Neural cell (in vitro differentiated cells): ENCODE measurements around the gene THRB. TPM values are rescaled to one million over a fixed set of nuclear protein-coding genes. Genes with fewer than 3 reads are reported as not detected.

Source experiments
- H2AFZ ChIP-seq: fragments of 200-600, 300-800 bp; sonication (generic), shearing (Covaris generic); 2 replicates; pipeline ENCODE4 v1.6.0; 2014; ENCODE audit warnings: low read depth, mild to moderate bottlenecking, antibody characterized with exemption, low read length, moderate library complexity
- H3F3A ChIP-seq: fragments of 200-600 bp; shearing (Covaris generic); 2 replicates; pipeline ENCODE4 v1.6.1; 2016; ENCODE audit warnings: mild to moderate bottlenecking, moderate library complexity, mixed read lengths, antibody characterized with exemption, low read length; ENCODE audit not compliant: insufficient read depth, poor library complexity, severe bottlenecking
- H3K27ac ChIP-seq: fragments of 200-600, 300-800 bp; sonication (generic), shearing (Covaris generic); 2 replicates; pipeline ENCODE4 v1.5.1; 2014; ENCODE audit warnings: mild to moderate bottlenecking, low read length, moderate library complexity
- H3K27me3 ChIP-seq: fragments of 300-800, 200-600 bp; sonication (generic), shearing (Covaris generic); 2 replicates; pipeline ENCODE4 v1.6.0; 2014; ENCODE audit warnings: mild to moderate bottlenecking, low read depth, low read length, moderate library complexity; ENCODE audit not compliant: insufficient read depth
- H3K36me3 ChIP-seq: fragments of 300-800, 200-600 bp; sonication (generic), shearing (Covaris generic); 2 replicates; pipeline ENCODE4 v1.5.1; 2014; ENCODE audit warnings: mild to moderate bottlenecking, antibody characterized with exemption, low read length, moderate library complexity; ENCODE audit not compliant: insufficient read depth
- H3K4me2 ChIP-seq: fragments of 300-800, 200-600 bp; sonication (generic), shearing (Covaris generic); 2 replicates; pipeline ENCODE4 v1.6.0; 2014; ENCODE audit warnings: mild to moderate bottlenecking, low read length
- H3K4me3 ChIP-seq: fragments of 300-800, 200-600 bp; sonication (generic), shearing (Covaris generic); 2 replicates; pipeline ENCODE4 v1.5.1; 2014; ENCODE audit warnings: mild to moderate bottlenecking, low read length, moderate library complexity
- H3K79me2 ChIP-seq: fragments of 200-600 bp; shearing (Covaris generic); replicated peaks from 2 replicates; pipeline ENCODE4 v1.6.0; 2014; ENCODE audit warnings: mild to moderate bottlenecking, low read length, moderate library complexity; ENCODE audit not compliant: insufficient read depth
- H3K9ac ChIP-seq: fragments of 300-800, 200-600 bp; sonication (generic), shearing (Covaris generic); 2 replicates; pipeline ENCODE4 v1.6.1; 2016; ENCODE audit warnings: mild to moderate bottlenecking, low read length, mixed read lengths
- H3K9me2 ChIP-seq: fragments of 200-600 bp; shearing (Covaris generic); 2 replicates; pipeline ENCODE4 v1.6.1; 2016; ENCODE audit warnings: mild to moderate bottlenecking, low read length, mixed read lengths; ENCODE audit not compliant: insufficient read depth
- H3K9me3 ChIP-seq: fragments of 200-600, 300-800 bp; sonication (generic), shearing (Covaris generic); 2 replicates; pipeline ENCODE4 v1.6.1; 2016; ENCODE audit warnings: mild to moderate bottlenecking, mixed run types, low read length, moderate library complexity, mixed read lengths
- H4K20me1 ChIP-seq: fragments of 200-600 bp; shearing (Covaris generic); 2 replicates; pipeline ENCODE4 v1.6.1; 2016; ENCODE audit warnings: mild to moderate bottlenecking, mixed run types; ENCODE audit not compliant: insufficient read depth
- CTCF ChIP-seq: fragments of 450-650 bp; IDR thresholded peaks from 2 replicates; pipeline ENCODE4 v1.5.1; 2014; ENCODE audit warnings: antibody characterized with exemption, mild to moderate bottlenecking, moderate library complexity; ENCODE audit not compliant: poor library complexity, severe bottlenecking
- EP300 ChIP-seq: fragments of 450-650 bp; conservative IDR thresholded peaks from 2 replicates; pipeline ENCODE4 v1.6.1; 2014; ENCODE audit warnings: antibody characterized with exemption, mild to moderate bottlenecking, moderate library complexity; ENCODE audit not compliant: poor library complexity, severe bottlenecking
- EZH2 ChIP-seq: fragments of 200-600, 300-800 bp; shearing (Covaris generic), sonication (generic); IDR thresholded peaks from 2 replicates; pipeline ENCODE4 v1.6.1; 2014; ENCODE audit warnings: antibody characterized with exemption, low read length, borderline replicate concordance, mild to moderate bottlenecking; ENCODE audit not compliant: insufficient read depth, poor library complexity, severe bottlenecking
- MXI1 ChIP-seq: fragments of 450-650 bp; conservative IDR thresholded peaks from 2 replicates; pipeline ENCODE4 v1.6.1; 2014; ENCODE audit warnings: antibody characterized with exemption, mild to moderate bottlenecking; ENCODE audit not compliant: poor library complexity, severe bottlenecking
- POLR2AphosphoS5 ChIP-seq: IDR thresholded peaks from 2 replicates; pipeline ENCODE4 v1.6.1; 2012
- RAD21 ChIP-seq: fragments of 450-650 bp; conservative IDR thresholded peaks from 2 replicates; pipeline ENCODE4 v1.6.1; 2014; ENCODE audit warnings: antibody characterized with exemption, mild to moderate bottlenecking, moderate library complexity
- REST ChIP-seq: IDR thresholded peaks from 2 replicates; pipeline ENCODE4 v1.6.1; 2012; ENCODE audit warnings: borderline replicate concordance
- SMC3 ChIP-seq: fragments of 450-650 bp; conservative IDR thresholded peaks from 2 replicates; pipeline ENCODE4 v1.6.1; 2014; ENCODE audit warnings: antibody characterized with exemption, mild to moderate bottlenecking, moderate library complexity; ENCODE audit not compliant: poor library complexity
- TAF1 ChIP-seq: IDR thresholded peaks from 2 replicates; pipeline ENCODE4 v1.6.1; 2012; ENCODE audit warnings: low read depth
- polyA plus RNA-seq: library from polyadenylated mRNA; depleted of rRNA; stranded (reverse); fragments of >200 nt; gene quantifications from 2 replicates; pipeline ENCODE4 v1.2.3, GENCODE V29; 2014

The THRB gene
- polyA plus RNA-seq, 1 donor from 2014 or later = 1.7 TPM

GRCh38 chr3:24199775-24200247 lies 294.8 kb downstream of the THRB start:
- H3K27ac ChIP-seq = no peak overlapping the region
- no peaks in the 10 kb centered on the region for H3K36me3 ChIP-seq
- H3K27me3 ChIP-seq = no peaks in the 10 kb centered on the region
- no peak overlapping the region for H2AFZ ChIP-seq
- no peaks in the 10 kb centered on the region for H3K9me2 ChIP-seq
- H3F3A ChIP-seq = no peaks in the 10 kb centered on the region
- H3K9me3 ChIP-seq = no peaks in the 10 kb centered on the region
- no peak overlapping the region for H3K4me2 ChIP-seq
- TF ChIP-seq EP300 = no peak
- no peak for TF ChIP-seq POLR2AphosphoS5
- no peak for TF ChIP-seq EZH2
- TF ChIP-seq MXI1 = no peak
- TF ChIP-seq TAF1 = no peak
- TF ChIP-seq RAD21 = no peak
- TF ChIP-seq REST = no peak
- TF ChIP-seq SMC3 = no peak
- TF ChIP-seq CTCF = no peak
- H3K9ac ChIP-seq = no peak overlapping the region
- no peaks in the 10 kb centered on the region for H3K79me2 ChIP-seq
- no peaks in the 10 kb centered on the region for H4K20me1 ChIP-seq
- no peak overlapping the region for H3K4me3 ChIP-seq

GRCh38 chr3:24199300-24199699 lies 295.4 kb downstream of the THRB start:
- no peak overlapping the region for H3K4me2 ChIP-seq
- H4K20me1 ChIP-seq = no peaks in the 10 kb centered on the region
- H3K27me3 ChIP-seq = no peaks in the 10 kb centered on the region
- H3K9me2 ChIP-seq = no peaks in the 10 kb centered on the region
- TF ChIP-seq EZH2 (no peak), POLR2AphosphoS5 (no peak), CTCF (no peak), EP300 (no peak), REST (no peak), TAF1 (no peak), MXI1 (no peak), RAD21 (no peak), SMC3 (no peak)
- H3K36me3 ChIP-seq = no peaks in the 10 kb centered on the region
- no peak overlapping the region for H3K4me3 ChIP-seq
- no peaks in the 10 kb centered on the region for H3K9me3 ChIP-seq
- H2AFZ ChIP-seq = no peak overlapping the region
- H3K9ac ChIP-seq = no peak overlapping the region
- H3K79me2 ChIP-seq = no peaks in the 10 kb centered on the region
- H3F3A ChIP-seq = no peaks in the 10 kb centered on the region
- no peak overlapping the region for H3K27ac ChIP-seq
